PC-3 (cell line): ENCODE measurements around the gene FSCN2.

Experiments used
- EZH2 ChIP-seq: fragments of 300-600 bp; sonication (generic); IDR thresholded peaks from one replicate; pipeline ENCODE4 v1.6.1; 2017; ENCODE audit warnings: antibody characterized with exemption, mild to moderate bottlenecking, low read length; ENCODE audit not compliant: unreplicated experiment
- EZH2phosphoT487 ChIP-seq: fragments of 300-600 bp; sonication (generic); IDR thresholded peaks from 2 replicates; pipeline ENCODE4 v1.6.1; 2018; ENCODE audit warnings: mild to moderate bottlenecking, antibody characterized with exemption, low read length, borderline replicate concordance
- TF ChIP-seq, protein P1 (sequence below): fragments of 300-600 bp; sonication (generic); conservative IDR thresholded peaks from 2 replicates; pipeline ENCODE4 v1.5.1; 2017; ENCODE audit warnings: antibody characterized with exemption, low read depth, mild to moderate bottlenecking, low read length

DNA sequence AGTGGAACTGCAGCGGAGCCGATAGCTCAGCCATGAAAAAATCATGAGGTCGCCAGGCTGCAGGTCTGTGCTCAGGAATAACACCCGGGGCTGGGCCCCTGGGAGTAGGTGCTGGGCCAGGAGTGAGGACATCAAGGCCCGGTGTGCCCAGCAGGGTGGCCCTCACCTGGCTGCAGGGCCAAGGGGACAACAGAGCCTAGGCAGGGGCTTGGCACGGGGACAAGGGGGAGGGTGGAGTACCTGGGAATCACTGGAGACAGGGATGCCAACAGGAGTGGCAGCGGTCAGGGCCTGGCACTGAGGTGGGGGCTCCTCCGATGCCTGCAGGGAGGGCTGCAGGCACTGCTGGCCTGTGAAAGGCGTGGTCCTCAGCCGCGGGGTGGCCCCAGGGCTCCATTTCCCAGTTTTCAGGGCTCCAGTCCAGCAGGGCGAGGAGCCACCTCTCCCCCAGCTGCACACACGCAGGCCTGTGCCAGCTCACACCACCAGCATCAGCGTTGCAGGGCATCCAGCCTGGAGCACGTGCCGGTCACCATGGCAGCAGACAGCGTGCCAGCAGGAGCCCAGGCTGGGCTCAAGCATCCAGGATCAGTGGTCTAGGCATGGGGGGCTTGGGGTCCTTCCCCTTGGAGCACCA is 4.7 kb upstream of the FSCN2 start:
- TF ChIP-seq, protein P1, sequence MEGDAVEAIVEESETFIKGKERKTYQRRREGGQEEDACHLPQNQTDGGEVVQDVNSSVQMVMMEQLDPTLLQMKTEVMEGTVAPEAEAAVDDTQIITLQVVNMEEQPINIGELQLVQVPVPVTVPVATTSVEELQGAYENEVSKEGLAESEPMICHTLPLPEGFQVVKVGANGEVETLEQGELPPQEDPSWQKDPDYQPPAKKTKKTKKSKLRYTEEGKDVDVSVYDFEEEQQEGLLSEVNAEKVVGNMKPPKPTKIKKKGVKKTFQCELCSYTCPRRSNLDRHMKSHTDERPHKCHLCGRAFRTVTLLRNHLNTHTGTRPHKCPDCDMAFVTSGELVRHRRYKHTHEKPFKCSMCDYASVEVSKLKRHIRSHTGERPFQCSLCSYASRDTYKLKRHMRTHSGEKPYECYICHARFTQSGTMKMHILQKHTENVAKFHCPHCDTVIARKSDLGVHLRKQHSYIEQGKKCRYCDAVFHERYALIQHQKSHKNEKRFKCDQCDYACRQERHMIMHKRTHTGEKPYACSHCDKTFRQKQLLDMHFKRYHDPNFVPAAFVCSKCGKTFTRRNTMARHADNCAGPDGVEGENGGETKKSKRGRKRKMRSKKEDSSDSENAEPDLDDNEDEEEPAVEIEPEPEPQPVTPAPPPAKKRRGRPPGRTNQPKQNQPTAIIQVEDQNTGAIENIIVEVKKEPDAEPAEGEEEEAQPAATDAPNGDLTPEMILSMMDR = no peak
- TF ChIP-seq EZH2phosphoT487 (no peak), EZH2 (no peak)
